ENCODE data around the gene CAB39. TPM values are rescaled to one million over a fixed set of nuclear protein-coding genes. Genes with fewer than 3 reads are reported as not detected.

Gene CAB39
- total RNA-seq, 1 experiment from 2014 or later, result 52.5 TPM

GRCh38 chr2:230785346-230785745, 72.7 kb downstream of the CAB39 start:
- Histone ChIP-seq H3K9me2 (replicated peaks; ENCODE audit: low read length) (no peaks in the 10 kb centered on the region), H3K27me3 (ENCODE audit: low read length) (no peaks in the 10 kb centered on the region), H3K36me3 (ENCODE audit: low read depth, low read length) (peaks cover 70% of the 10 kb centered on the region), H3K79me2 (ENCODE audit: low read length) (peaks cover 88% of the 10 kb centered on the region), H3K9ac (ENCODE audit: low read length) (no peak overlapping the region), H3K27ac (ENCODE audit: low read length) (no peak overlapping the region), H3K4me1 (ENCODE audit: insufficient read depth, low read length) (peaks cover 14% of the 10 kb centered on the region), H3K4me2 (ENCODE audit: low read length) (no peak overlapping the region), H3F3A (ENCODE audit: low read length, unreplicated experiment) (no peaks in the 10 kb centered on the region), H3K9me3 (ENCODE audit: low read length) (peaks cover 9% of the 10 kb centered on the region), H4K20me1 (ENCODE audit: low read length) (no peaks in the 10 kb centered on the region), H2AFZ (ENCODE audit: low read length) (no peak overlapping the region), H3K4me3 (ENCODE audit: low read length) (no peak overlapping the region)
- intact Hi-C loops (cut with micrococcal nuclease), result no loop called here
- BruUV-seq (replicated peaks), result no TSS peak
- TF ChIP-seq EZH2 (IDR thresholded peaks at IDR 0.05; ENCODE audit: low read length, unreplicated experiment) (no peak), CTCF (conservative IDR thresholded peaks at IDR 0.05; ENCODE audit: low read depth, low read length) (no peak), EZH2phosphoT487 (IDR thresholded peaks at IDR 0.05; ENCODE audit: borderline replicate concordance, low read length) (no peak)
- ATAC-seq (no peak), DNase-seq (no peak)
- ChIA-PET POLR2A (ENCODE audit: unreplicated experiment) (no interaction called here), CTCF (no interaction called here)

- Histone ChIP-seq H3K27ac (ENCODE audit: low read length) (no peak overlapping the region), H3K4me2 (ENCODE audit: low read length) (no peak overlapping the region), H2AFZ (ENCODE audit: low read length) (no peak overlapping the region), H3K4me1 (ENCODE audit: insufficient read depth, low read length) (no peaks in the 10 kb centered on the region), H4K20me1 (ENCODE audit: low read length) (no peaks in the 10 kb centered on the region), H3K36me3 (ENCODE audit: low read depth, low read length) (peaks cover 84% of the 10 kb centered on the region), H3K27me3 (ENCODE audit: low read length) (no peaks in the 10 kb centered on the region), H3K9me3 (ENCODE audit: low read length) (peaks cover 9% of the 10 kb centered on the region), H3F3A (ENCODE audit: low read length, unreplicated experiment) (no peaks in the 10 kb centered on the region), H3K79me2 (ENCODE audit: low read length) (peaks cover 87% of the 10 kb centered on the region), H3K9me2 (replicated peaks; ENCODE audit: low read length) (no peaks in the 10 kb centered on the region), H3K4me3 (ENCODE audit: low read length) (no peak overlapping the region), H3K9ac (ENCODE audit: low read length) (no peak overlapping the region)
- POLR2A ChIA-PET (ENCODE audit: unreplicated experiment), result no interaction called here
- intact Hi-C loops (cut with micrococcal nuclease), result no loop called here
- TF ChIP-seq EZH2phosphoT487 (IDR thresholded peaks at IDR 0.05; ENCODE audit: borderline replicate concordance, low read length), result no peak
- no peak for TF ChIP-seq EZH2 (IDR thresholded peaks at IDR 0.05; ENCODE audit: low read length, unreplicated experiment)
- ATAC-seq (no peak), DNase-seq (no peak)
- CTCF ChIA-PET, result no interaction called here
- BruUV-seq (replicated peaks), result no TSS peak
Measured at GRCh38 chr2:230787101-230787500, 74.5 kb downstream of the CAB39 start.

GRCh38 chr2:230788554-230789175, 76.0 kb downstream of the CAB39 start:
- no peaks in the 10 kb centered on the region for H3F3A ChIP-seq (ENCODE audit: low read length, unreplicated experiment)
- no peaks in the 10 kb centered on the region for H3K9me2 ChIP-seq (replicated peaks; ENCODE audit: low read length)
- H3K9ac ChIP-seq (ENCODE audit: low read length), result no peak overlapping the region
- DNase-seq (no peak), ATAC-seq (no peak)
- POLR2A ChIA-PET (ENCODE audit: unreplicated experiment), result no interaction called here
- peaks cover 9% of the 10 kb centered on the region for H3K9me3 ChIP-seq (ENCODE audit: low read length)
- H3K36me3 ChIP-seq (ENCODE audit: low read depth, low read length), result peaks cover 87% of the 10 kb centered on the region
- no peak overlapping the region for H3K4me2 ChIP-seq (ENCODE audit: low read length)
- H3K27me3 ChIP-seq (ENCODE audit: low read length), result no peaks in the 10 kb centered on the region
- peaks cover 82% of the 10 kb centered on the region for H3K79me2 ChIP-seq (ENCODE audit: low read length)
- H3K27ac ChIP-seq (ENCODE audit: low read length), result no peak overlapping the region
- BruUV-seq (replicated peaks), result no TSS peak
- CTCF ChIA-PET, result no interaction called here
- H4K20me1 ChIP-seq (ENCODE audit: low read length), result no peaks in the 10 kb centered on the region
- no peak overlapping the region for H2AFZ ChIP-seq (ENCODE audit: low read length)
- no peak for TF ChIP-seq CTCF (conservative IDR thresholded peaks at IDR 0.05; ENCODE audit: low read depth, low read length)
- TF ChIP-seq EZH2phosphoT487 (IDR thresholded peaks at IDR 0.05; ENCODE audit: borderline replicate concordance, low read length), result no peak
- no peak for TF ChIP-seq EZH2 (IDR thresholded peaks at IDR 0.05; ENCODE audit: low read length, unreplicated experiment)
- intact Hi-C loops (cut with micrococcal nuclease), result no loop called here
- H3K4me1 ChIP-seq (ENCODE audit: insufficient read depth, low read length), result peaks cover 14% of the 10 kb centered on the region
- no peak overlapping the region for H3K4me3 ChIP-seq (ENCODE audit: low read length)

Data from PC-3 (cell line).